Fibroblast of lung (primary cell): ENCODE results near the gene MACROD2.

Experiments used
- CTCF ChIP-seq, 2 donors: IDR thresholded peaks in 1 of 2; conservative IDR thresholded peaks in 1 of 2; 1 replicate in 1 of 2; 2 replicates in 1 of 2; pipeline ENCODE4 v1.5.1; 2011 to 2012; ENCODE audit warnings: low read length in 2 of 2, control low read depth in 1 of 2, inconsistent platforms in 1 of 2, low read depth in 1 of 2, mild to moderate bottlenecking in 1 of 2
- EZH2 ChIP-seq: IDR thresholded peaks from 2 replicates; pipeline ENCODE4 v1.5.1; 2012; ENCODE audit warnings: low read length, control low read depth, mild to moderate bottlenecking; ENCODE audit errors: missing control alignments

- TF ChIP-seq CTCF (conservative IDR thresholded peaks at IDR 0.05 in 1 of 2, IDR thresholded peaks at IDR 0.05 in 1 of 2; ENCODE audit: low read depth in 1 of 2, low read length in 2 of 2) = no peak
- no peak for TF ChIP-seq EZH2
Observed at GRCh38 chr20:15967334-15967733, 1972.0 kb downstream of the MACROD2 start.
